Stomach (tissue), 4 donors: Measurements from ENCODE around the gene TLE6.

ENCODE experiments used
- CTCF ChIP-seq, 7 experiments: fragments of 450-650 bp in 4 of 7; fragments of 200-600 bp in 3 of 7; sonication (generic) in 3 of 7; IDR thresholded peaks; one replicate each; pipeline ENCODE4 v1.5.1; 2016 to 2019; ENCODE audit warnings: antibody characterized with exemption in 7 of 7, control low read depth in 2 of 7, mild to moderate bottlenecking in 1 of 7
- POLR2A ChIP-seq, 4 donors: fragments of 450-650 bp; IDR thresholded peaks; one replicate each; pipeline ENCODE4 v1.6.1; 2016; ENCODE audit warnings: antibody characterized with exemption in 4 of 4, control low read depth in 2 of 4, mild to moderate bottlenecking in 1 of 4, moderate library complexity in 1 of 4
- POLR2AphosphoS5 ChIP-seq, 3 donors: sonication (generic); formaldehyde crosslinking; IDR thresholded peaks; one replicate each; pipeline ENCODE4 v1.6.1; 2016; ENCODE audit warnings: antibody characterized with exemption in 3 of 3

GRCh38 chr19:2994588-2995131 lies 17.3 kb downstream of the TLE6 start:
- TF ChIP-seq CTCF (IDR thresholded peaks at IDR 0.05), result no peak
- no peak for TF ChIP-seq POLR2A (IDR thresholded peaks at IDR 0.05)
- TF ChIP-seq POLR2AphosphoS5 (IDR thresholded peaks at IDR 0.05), result no peak
